Upper lobe of left lung (tissue), 4 donors: ENCODE results near the gene CELSR1.

Source experiments
- CTCF ChIP-seq, 6 experiments: fragments of 450-650 bp in 4 of 6; fragments of 200-600 bp in 2 of 6; sonication (generic) in 2 of 6; IDR thresholded peaks; one replicate each; pipeline ENCODE4 v1.5.1; 2016 to 2019; ENCODE audit warnings: antibody characterized with exemption in 6 of 6
- EP300 ChIP-seq, 4 donors: sonication (generic); formaldehyde crosslinking; IDR thresholded peaks; one replicate each; pipeline ENCODE4 v1.5.1; 2017; ENCODE audit warnings: antibody characterized with exemption in 4 of 4, control low read depth in 2 of 4
- POLR2A ChIP-seq, 4 donors: fragments of 450-650 bp; IDR thresholded peaks; one replicate each; pipeline ENCODE4 v1.5.1; 2016 to 2017; ENCODE audit warnings: antibody characterized with exemption in 4 of 4, mild to moderate bottlenecking in 2 of 4
- POLR2AphosphoS5 ChIP-seq, 2 donors: sonication (generic); formaldehyde crosslinking; IDR thresholded peaks; one replicate each; pipeline ENCODE4 v1.5.1; 2017; ENCODE audit warnings: antibody characterized with exemption in 2 of 2

- peak in 1 of 2 donors; percentile 22 for TF ChIP-seq POLR2AphosphoS5 (IDR thresholded peaks at IDR 0.05)
- TF ChIP-seq POLR2A (IDR thresholded peaks at IDR 0.05) = peak in 1 of 4 donors; percentile 50
- no peak for TF ChIP-seq CTCF (IDR thresholded peaks at IDR 0.05)
- TF ChIP-seq EP300 (IDR thresholded peaks at IDR 0.05) = no peak
These were observed 41.6 kb upstream of the CELSR1 start for GRCh38 chr22:46578824-46579561.
